WTC11 (cell line): ENCODE results near the gene FOXP1.

ENCODE experiments used
- CREM ChIP-seq: sonication (generic); formaldehyde crosslinking; IDR thresholded peaks from 2 replicates; pipeline ENCODE4 v1.8.1; 2022; ENCODE audit warnings: mild to moderate bottlenecking, missing genetic modification reagents, moderate library complexity
- GRHL2 ChIP-seq: fragments of 250-450 bp; sonication (Bioruptor Pico); IDR thresholded peaks from 2 replicates; pipeline ENCODE4 v1.8.0; 2022; ENCODE audit warnings: mild to moderate bottlenecking, moderate library complexity; ENCODE audit not compliant: insufficient replicate concordance, severe bottlenecking
- NR1H2 ChIP-seq: sonication (generic); formaldehyde crosslinking; IDR thresholded peaks from 2 replicates; pipeline ENCODE4 v1.9.0; 2021; ENCODE audit warnings: mild to moderate bottlenecking, moderate library complexity, missing genetic modification reagents
- SP1 ChIP-seq: sonication (generic); formaldehyde crosslinking; conservative IDR thresholded peaks from 2 replicates; pipeline ENCODE4 v1.8.1; 2022; ENCODE audit warnings: missing genetic modification reagents
- TF ChIP-seq, protein P1 (sequence below): fragments of 200-600 bp; IDR thresholded peaks from 2 replicates; pipeline ENCODE4 v1.8.0; 2022; ENCODE audit warnings: antibody characterized with exemption
- TF ChIP-seq, protein P2 (sequence below): sonication (generic); formaldehyde crosslinking; IDR thresholded peaks from 2 replicates; pipeline ENCODE4 v1.8.1; 2022; ENCODE audit warnings: low read depth, missing genetic modification reagents, borderline replicate concordance
- TF ChIP-seq, protein P3 (sequence below): sonication (generic); formaldehyde crosslinking; IDR thresholded peaks from 2 replicates; pipeline ENCODE4 v1.8.1; 2023; ENCODE audit warnings: mild to moderate bottlenecking, missing genetic modification reagents
- TF ChIP-seq, protein P4 (sequence below): sonication (generic); formaldehyde crosslinking; IDR thresholded peaks from 2 replicates; pipeline ENCODE4 v1.8.0; 2023; ENCODE audit warnings: mild to moderate bottlenecking, missing genetic modification reagents

DNA sequence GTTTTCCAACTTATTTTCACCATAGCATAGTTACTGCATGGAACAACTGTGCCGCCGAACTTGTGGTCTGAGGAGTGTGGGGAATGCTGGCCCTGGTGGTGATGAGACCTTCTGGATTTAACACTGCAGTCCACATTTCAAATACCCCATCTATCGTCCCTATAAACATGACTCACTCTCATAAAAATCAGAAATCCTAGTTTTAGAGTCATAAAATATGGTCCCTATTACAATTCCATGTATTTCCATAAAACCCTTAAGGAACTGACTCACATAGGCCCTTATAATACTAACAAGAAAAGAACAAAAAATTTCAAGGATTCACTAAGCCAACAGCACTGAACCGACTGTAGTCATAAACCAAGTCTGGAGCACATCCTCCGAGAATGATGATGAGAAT, 147.2 kb downstream of the FOXP1 start:
- no peak for TF ChIP-seq NR1H2 (CRISPR knock-in tag)
- TF ChIP-seq, protein P1, sequence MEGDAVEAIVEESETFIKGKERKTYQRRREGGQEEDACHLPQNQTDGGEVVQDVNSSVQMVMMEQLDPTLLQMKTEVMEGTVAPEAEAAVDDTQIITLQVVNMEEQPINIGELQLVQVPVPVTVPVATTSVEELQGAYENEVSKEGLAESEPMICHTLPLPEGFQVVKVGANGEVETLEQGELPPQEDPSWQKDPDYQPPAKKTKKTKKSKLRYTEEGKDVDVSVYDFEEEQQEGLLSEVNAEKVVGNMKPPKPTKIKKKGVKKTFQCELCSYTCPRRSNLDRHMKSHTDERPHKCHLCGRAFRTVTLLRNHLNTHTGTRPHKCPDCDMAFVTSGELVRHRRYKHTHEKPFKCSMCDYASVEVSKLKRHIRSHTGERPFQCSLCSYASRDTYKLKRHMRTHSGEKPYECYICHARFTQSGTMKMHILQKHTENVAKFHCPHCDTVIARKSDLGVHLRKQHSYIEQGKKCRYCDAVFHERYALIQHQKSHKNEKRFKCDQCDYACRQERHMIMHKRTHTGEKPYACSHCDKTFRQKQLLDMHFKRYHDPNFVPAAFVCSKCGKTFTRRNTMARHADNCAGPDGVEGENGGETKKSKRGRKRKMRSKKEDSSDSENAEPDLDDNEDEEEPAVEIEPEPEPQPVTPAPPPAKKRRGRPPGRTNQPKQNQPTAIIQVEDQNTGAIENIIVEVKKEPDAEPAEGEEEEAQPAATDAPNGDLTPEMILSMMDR = no peak
- no peak for TF ChIP-seq CREM (CRISPR knock-in tag)
- no peak for TF ChIP-seq GRHL2 (CRISPR knock-in tag)
- TF ChIP-seq, protein P2, sequence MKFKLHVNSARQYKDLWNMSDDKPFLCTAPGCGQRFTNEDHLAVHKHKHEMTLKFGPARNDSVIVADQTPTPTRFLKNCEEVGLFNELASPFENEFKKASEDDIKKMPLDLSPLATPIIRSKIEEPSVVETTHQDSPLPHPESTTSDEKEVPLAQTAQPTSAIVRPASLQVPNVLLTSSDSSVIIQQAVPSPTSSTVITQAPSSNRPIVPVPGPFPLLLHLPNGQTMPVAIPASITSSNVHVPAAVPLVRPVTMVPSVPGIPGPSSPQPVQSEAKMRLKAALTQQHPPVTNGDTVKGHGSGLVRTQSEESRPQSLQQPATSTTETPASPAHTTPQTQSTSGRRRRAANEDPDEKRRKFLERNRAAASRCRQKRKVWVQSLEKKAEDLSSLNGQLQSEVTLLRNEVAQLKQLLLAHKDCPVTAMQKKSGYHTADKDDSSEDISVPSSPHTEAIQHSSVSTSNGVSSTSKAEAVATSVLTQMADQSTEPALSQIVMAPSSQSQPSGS (CRISPR knock-in tag) = no peak
- TF ChIP-seq, protein P3, sequence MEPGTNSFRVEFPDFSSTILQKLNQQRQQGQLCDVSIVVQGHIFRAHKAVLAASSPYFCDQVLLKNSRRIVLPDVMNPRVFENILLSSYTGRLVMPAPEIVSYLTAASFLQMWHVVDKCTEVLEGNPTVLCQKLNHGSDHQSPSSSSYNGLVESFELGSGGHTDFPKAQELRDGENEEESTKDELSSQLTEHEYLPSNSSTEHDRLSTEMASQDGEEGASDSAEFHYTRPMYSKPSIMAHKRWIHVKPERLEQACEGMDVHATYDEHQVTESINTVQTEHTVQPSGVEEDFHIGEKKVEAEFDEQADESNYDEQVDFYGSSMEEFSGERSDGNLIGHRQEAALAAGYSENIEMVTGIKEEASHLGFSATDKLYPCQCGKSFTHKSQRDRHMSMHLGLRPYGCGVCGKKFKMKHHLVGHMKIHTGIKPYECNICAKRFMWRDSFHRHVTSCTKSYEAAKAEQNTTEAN (CRISPR knock-in tag) = no peak
- no peak for TF ChIP-seq SP1
- TF ChIP-seq, protein P4, sequence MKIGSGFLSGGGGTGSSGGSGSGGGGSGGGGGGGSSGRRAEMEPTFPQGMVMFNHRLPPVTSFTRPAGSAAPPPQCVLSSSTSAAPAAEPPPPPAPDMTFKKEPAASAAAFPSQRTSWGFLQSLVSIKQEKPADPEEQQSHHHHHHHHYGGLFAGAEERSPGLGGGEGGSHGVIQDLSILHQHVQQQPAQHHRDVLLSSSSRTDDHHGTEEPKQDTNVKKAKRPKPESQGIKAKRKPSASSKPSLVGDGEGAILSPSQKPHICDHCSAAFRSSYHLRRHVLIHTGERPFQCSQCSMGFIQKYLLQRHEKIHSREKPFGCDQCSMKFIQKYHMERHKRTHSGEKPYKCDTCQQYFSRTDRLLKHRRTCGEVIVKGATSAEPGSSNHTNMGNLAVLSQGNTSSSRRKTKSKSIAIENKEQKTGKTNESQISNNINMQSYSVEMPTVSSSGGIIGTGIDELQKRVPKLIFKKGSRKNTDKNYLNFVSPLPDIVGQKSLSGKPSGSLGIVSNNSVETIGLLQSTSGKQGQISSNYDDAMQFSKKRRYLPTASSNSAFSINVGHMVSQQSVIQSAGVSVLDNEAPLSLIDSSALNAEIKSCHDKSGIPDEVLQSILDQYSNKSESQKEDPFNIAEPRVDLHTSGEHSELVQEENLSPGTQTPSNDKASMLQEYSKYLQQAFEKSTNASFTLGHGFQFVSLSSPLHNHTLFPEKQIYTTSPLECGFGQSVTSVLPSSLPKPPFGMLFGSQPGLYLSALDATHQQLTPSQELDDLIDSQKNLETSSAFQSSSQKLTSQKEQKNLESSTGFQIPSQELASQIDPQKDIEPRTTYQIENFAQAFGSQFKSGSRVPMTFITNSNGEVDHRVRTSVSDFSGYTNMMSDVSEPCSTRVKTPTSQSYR (CRISPR knock-in tag) = no peak
